Pancreas (tissue), 10 donors: Measurements from ENCODE around the gene ZMYM5. TPM values are rescaled to one million over a fixed set of nuclear protein-coding genes. Genes with fewer than 3 reads are reported as not detected.
"Not testable (repeated sequence)": the region's sequence is repeated elsewhere in the genome, so short reads cannot be mapped to it uniquely, and the experiment has no call there.

Experiments
- ATAC-seq, 4 donors: fragments of 200-7000 bp; cut with Tn5 transposase; one replicate each; pipeline versions ENCODE4 v1.8.0 to v1.9.1; 2020; ENCODE audit warnings: mild to moderate bottlenecking in 4 of 4, moderate library complexity in 4 of 4
- DNase-seq, 6 donors: peaks; one replicate each; pipeline ENCODE4 v3.0.0-alpha.2; 2020
- FAIRE-seq: peaks from 2 replicates; lab custom pipeline; 2012; peaks lifted over from hg19 to GRCh38; lab: Jason Lieb, UNC
- H3K27ac ChIP-seq, 4 donors: fragments of 200-600 bp; sonication (generic); 1 replicate in 3 of 4; 2 replicates in 1 of 4; pipeline versions ENCODE4 v1.5.0 to v1.8.0; 2020
- H3K27me3 ChIP-seq, 4 donors: fragments of 200-600 bp; one replicate each; pipeline ENCODE4 v1.8.0; 2021
- H3K36me3 ChIP-seq, 3 donors: fragments of 200-600 bp; sonication (generic) in 1 of 3; one replicate each; pipeline versions ENCODE4 v1.5.0 to v1.8.0; 2020 to 2021
- H3K4me1 ChIP-seq, 3 donors: fragments of 200-600 bp; one replicate each; pipeline ENCODE4 v1.8.0; 2021
- H3K4me3 ChIP-seq, 4 donors: fragments of 200-600 bp; sonication (generic) in 2 of 4; one replicate each; pipeline versions ENCODE4 v1.5.0 to v1.8.0; 2020 to 2021
- H3K9me3 ChIP-seq, 4 donors: fragments of 200-600 bp; one replicate each; pipeline ENCODE4 v1.8.0; 2021
- WGBS, 2 donors: extraction: QIAGEN DNeasy Blood & Tissue Kit; methylation state at CpG; one replicate each; pipeline ENCODE4 v1.1.7; 2013; 5-methylcytosine and 5-hydroxymethylcytosine counted together
- intact Hi-C, 3 donors: fragments of 100-400 bp; cut with DNase I; formaldehyde crosslinking; loops; one replicate each; pipeline versions ENCODE4 v1.11.1 to v1.14.2; 2022
- polyA plus RNA-seq, 2 donors: library from polyadenylated mRNA; stranded (reverse); fragments of 200-250 nt; gene quantifications; one replicate each; pipeline ENCODE4 v1.2.3, GENCODE V29; 2013
- total RNA-seq, 6 donors: library from RNA; stranded (reverse); fragmentation: NEBNext Ultra II Directional in 4 of 6; extraction: Animal tissue kit (Norgen Biotek cat#: 25700) in 4 of 6; gene quantifications; one replicate each; pipeline versions ENCODE4 v1.2.1 to v1.2.4, GENCODE V29; 2021 to 2023
- TF ChIP-seq, protein P1 (sequence below), 4 donors: fragments of 200-600 bp; sonication (generic) in 3 of 4; IDR thresholded peaks; one replicate each; pipeline versions ENCODE4 v1.5.0 to v1.8.0; 2021; ENCODE audit warnings: antibody characterized with exemption in 4 of 4
- donor health status: healthy with polysubstance abuse.
- donor health status: DM: no; HTN: no; CAD: no; lungs with moderate emphysema.
- donor health status: DM: no; HTN: no; CAD: no.
- donor health status: control.
- donor health status: control.
- donor health status: Bipolar disorder and iron deficiency.
- donor health status: DM: yes; HTN: yes; CAD: no.
- donor health status: DM: no; HTN: no; CAD: no.
- donor health status: DM: no; HTN: no; CAD: no.
- donor health status: DM: yes; HTN: yes; CAD: no.

Gene ZMYM5
- total and polyA plus RNA-seq, 8 donors = 3.5 to 8.3 (median 5.1) TPM

DNA sequence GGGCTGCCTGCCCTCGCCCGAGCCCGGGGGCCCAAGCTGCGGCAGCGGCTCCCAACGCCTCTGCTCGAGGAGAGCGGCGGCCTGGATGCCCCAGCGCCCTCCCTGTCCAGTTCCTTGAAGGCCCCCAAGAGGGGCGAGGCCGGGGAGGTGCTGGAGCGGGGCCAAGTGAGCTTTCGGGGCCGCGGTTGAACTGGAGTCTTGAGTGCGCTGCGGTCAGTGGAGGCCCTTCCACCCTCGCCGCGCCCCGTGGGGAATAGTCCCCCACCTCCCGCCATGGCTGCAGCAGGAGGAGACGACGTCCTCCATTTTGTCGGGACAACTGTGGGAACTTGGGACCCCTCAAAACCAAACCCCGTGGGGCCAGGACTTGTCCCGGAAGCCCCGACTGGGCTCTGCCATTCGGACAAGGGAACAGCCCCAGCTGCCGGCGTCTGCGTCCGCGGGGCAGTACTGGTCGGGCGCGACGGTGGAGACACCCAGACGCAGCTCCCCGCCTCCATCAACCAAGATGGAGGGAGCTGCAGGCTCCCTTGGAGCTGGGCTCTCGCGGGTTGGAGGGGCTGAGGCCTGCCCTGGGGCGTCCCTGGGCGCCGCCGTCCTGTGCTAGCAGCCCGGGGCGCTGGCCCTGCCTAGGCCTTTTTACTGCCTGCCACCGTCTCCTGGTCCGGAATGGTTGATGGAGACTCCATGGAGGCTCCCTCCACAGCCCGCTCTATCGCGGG lies 736 bp upstream of the ZMYM5 start:
- intact Hi-C loops = no loop called here
- peak; percentile 37 to 54 (median 46) for ATAC-seq

DNA sequence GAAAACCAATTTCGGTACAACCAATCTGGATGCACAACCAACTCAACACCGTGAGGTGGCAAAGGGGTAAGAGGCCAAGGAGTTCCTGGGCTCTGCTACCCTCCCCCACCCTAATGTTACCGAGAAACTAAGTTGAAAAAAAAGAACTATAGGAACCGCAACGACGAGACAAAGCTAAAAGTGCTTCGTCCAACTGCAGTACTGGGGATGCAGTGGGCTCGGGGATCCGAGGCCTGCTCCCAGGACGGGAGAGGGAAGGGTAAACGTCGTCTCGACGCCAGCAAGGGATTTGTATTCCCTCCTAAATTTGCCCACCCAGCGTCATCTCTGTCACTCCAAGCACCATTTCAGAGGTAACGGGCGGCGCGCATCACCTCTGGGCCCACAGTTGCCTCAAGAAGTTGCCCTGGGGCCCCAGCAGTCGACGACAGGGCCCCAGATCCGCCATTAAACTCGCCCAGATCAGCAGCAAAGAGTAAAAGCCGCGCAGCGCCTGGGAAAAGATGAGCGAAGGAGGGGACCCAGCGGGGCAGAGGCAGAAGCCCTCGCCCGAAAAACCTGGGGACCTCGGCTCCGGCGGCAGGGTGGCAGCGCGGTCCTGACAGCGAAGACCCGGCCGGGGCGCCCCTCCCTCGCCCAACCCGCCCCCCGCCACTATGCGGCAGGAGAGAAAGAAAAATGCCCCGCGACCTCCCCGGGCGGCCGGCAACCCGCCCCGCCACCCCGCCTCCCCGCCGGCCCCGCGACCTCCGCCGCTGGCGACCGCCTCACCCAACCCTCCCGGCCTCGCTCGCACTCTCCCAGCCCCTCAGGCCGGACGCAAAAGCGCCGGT lies 752 bp downstream of the ZMYM5 start:
- ATAC-seq = peak; percentile 2 to 13 (median 5)
- Histone ChIP-seq H3K9me3 (no peaks in the 10 kb centered on the region), H3K27ac (peak overlapping the region; percentile 81 to 100 (median 96)), H3K36me3 (no peaks in the 10 kb centered on the region), H3K4me3 (peak overlapping the region; percentile 76 to 87 (median 86)), H3K27me3 (no peaks in the 10 kb centered on the region), H3K4me1 (peaks cover 12 to 18% (median 14%) of the 10 kb centered on the region in 3 donors)
- FAIRE-seq = no peak
- intact Hi-C loops = no loop called here
- 0% methylated on average over 40 to 66 of the region's 66 CpGs for WGBS, 2 donors
- DNase-seq = peak in 5 of 6 donors; percentile 12 to 75 (median 38)
- TF ChIP-seq, protein P1, sequence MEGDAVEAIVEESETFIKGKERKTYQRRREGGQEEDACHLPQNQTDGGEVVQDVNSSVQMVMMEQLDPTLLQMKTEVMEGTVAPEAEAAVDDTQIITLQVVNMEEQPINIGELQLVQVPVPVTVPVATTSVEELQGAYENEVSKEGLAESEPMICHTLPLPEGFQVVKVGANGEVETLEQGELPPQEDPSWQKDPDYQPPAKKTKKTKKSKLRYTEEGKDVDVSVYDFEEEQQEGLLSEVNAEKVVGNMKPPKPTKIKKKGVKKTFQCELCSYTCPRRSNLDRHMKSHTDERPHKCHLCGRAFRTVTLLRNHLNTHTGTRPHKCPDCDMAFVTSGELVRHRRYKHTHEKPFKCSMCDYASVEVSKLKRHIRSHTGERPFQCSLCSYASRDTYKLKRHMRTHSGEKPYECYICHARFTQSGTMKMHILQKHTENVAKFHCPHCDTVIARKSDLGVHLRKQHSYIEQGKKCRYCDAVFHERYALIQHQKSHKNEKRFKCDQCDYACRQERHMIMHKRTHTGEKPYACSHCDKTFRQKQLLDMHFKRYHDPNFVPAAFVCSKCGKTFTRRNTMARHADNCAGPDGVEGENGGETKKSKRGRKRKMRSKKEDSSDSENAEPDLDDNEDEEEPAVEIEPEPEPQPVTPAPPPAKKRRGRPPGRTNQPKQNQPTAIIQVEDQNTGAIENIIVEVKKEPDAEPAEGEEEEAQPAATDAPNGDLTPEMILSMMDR (IDR thresholded peaks at IDR 0.05) = no peak

More for the DNA sequence above, 736 bp upstream of the ZMYM5 start:
- peak; percentile 57 to 91 (median 78) for DNase-seq
- 1% methylated on average over 52 to 54 of the region's 54 CpGs for WGBS, 2 donors
- Histone ChIP-seq H3K9me3 (no peaks in the 10 kb centered on the region), H3K4me3 (peak overlapping the region; percentile 47 to 87 (median 67)), H3K27me3 (no peaks in the 10 kb centered on the region), H3K36me3 (no peaks in the 10 kb centered on the region), H3K27ac (peak overlapping the region; percentile 96 to 100 (median 97)), H3K4me1 (peaks cover 12 to 18% (median 14%) of the 10 kb centered on the region in 3 donors)
- TF ChIP-seq, protein P1 (IDR thresholded peaks at IDR 0.05) = no peak
- FAIRE-seq = no peak

DNA sequence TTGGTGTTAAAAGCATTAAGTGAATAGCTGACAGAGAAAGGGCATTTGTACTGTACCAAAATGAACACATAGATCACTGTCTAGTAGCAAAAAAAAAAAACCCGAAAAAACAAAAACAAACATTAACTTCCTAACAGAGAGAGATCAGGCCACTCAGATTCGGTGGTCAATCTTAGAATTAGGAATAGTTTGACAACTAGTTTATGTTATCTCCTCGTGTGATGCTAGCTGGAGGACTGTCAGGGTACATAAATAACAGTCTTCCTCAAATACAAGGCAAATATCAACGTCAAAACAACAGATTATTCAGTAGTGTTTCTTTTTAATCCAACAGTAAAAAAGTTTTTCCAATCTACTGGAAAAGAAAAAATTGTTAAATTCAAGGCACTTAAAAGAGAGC lies 1.7 kb downstream of the ZMYM5 start:
- H3K9me3 ChIP-seq = no peaks in the 10 kb centered on the region
- DNase-seq (no peak), ATAC-seq (no peak), FAIRE-seq (no peak)
- H3K36me3 ChIP-seq = no peaks in the 10 kb centered on the region
- peak overlapping the region in 2 of 4 donors; percentile 96 to 100 for H3K27ac ChIP-seq
- H3K27me3 ChIP-seq = no peaks in the 10 kb centered on the region
- peaks cover 12 to 18% (median 14%) of the 10 kb centered on the region in 3 donors for H3K4me1 ChIP-seq
- TF ChIP-seq, protein P1 (IDR thresholded peaks at IDR 0.05) = no peak
- intact Hi-C loops = no loop called here
- WGBS, 2 donors = 2 to 6% methylated on average over 4 of the region's 4 CpGs
- peak overlapping the region in 3 of 4 donors; percentile 76 to 87 (median 87) for H3K4me3 ChIP-seq

DNA sequence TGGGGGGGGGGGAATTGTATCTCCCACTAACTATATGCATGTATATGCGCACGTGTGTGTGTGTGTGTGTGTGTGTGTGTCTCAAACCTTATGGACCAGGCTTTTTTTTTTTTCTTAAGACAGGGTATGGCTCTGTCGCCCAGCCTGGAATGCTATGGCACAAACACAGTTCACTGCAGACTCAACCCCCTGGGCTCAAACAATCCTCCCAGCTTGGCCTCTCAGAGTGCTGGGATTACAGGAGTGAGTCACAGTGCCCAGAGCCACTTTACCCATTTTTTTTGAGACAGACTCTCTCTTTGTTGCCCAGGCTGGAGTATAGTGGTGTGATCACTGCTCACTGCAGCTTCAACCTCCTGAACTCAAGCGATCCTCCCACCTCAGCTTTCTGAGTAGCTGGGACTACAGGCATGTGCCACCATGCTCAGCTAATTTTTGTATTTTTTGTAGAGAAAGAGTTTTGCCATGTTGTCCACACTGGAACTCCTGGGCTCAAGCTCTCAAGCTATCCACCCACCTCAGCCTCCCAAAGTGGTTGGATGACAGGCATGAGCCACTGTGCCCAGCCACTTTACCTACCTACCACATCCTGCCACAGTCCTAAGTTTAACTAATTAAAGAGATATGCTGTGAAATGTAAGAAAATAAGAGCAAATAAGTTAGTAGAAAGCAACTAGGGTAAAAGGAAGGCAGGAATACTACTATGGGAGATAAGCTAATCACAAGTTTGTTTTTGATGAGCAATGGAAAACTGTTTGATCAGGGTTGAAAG lies 2.4 kb downstream of the ZMYM5 start:
- DNase-seq = peak in 2 of 6 donors; percentile 12 to 20
- Histone ChIP-seq H3K4me3 (peak overlapping the region in 1 of 4 donors; percentile 76), H3K27me3 (no peaks in the 10 kb centered on the region), H3K9me3 (no peaks in the 10 kb centered on the region), H3K36me3 (no peaks in the 10 kb centered on the region), H3K27ac (no peak overlapping the region), H3K4me1 (peaks cover 12 to 18% (median 14%) of the 10 kb centered on the region in 3 donors)
- ATAC-seq = no peak
- intact Hi-C loops = no loop called here
- 81% methylated on average over 4 of the region's 4 CpGs for WGBS, 2 donors
- TF ChIP-seq, protein P1 (IDR thresholded peaks at IDR 0.05) = no peak
- no peak for FAIRE-seq

DNA sequence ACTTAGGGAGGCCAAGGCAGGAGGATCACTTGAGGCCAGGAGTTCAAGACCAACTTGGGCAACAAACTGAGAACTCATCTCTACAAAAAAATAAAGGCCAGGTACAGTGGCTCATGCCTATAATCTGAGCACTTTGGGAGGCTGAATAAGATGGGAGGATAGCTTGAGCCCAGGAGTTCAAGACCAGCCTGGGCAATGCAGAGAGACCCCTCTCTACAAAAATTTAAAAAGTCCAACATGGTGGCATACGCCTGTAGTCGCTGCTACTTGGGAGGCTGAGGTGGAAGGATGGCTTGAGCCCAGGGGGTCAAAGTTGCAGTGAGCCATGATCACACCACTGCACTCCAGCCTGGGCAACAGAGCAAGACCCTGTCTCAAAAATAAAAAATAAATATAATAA lies 5.8 kb downstream of the ZMYM5 start:
- FAIRE-seq, H3K36me3 ChIP-seq, H3K27ac ChIP-seq, intact Hi-C loops, H3K27me3 ChIP-seq, ATAC-seq, H3K4me3 ChIP-seq, DNase-seq, H3K9me3 ChIP-seq: not testable (repeated sequence)
- 98 to 100% methylated on average over 2 of the region's 2 CpGs for WGBS, 2 donors
- H3K4me1 ChIP-seq = peaks cover 12 to 14% (median 12%) of the 10 kb centered on the region in 3 donors
